ENCODE results near the gene LRRC18. TPM values are rescaled to one million over a fixed set of nuclear protein-coding genes. Genes with fewer than 3 reads are reported as not detected.

The LRRC18 gene
- not detected in 2 replicates for total RNA-seq

GRCh38 chr10:48939790-48940325, at the start of gene LRRC18:
Gene LRRC18, minus strand, starts transcription at chr10:48939840. Its CDS starts 25,685 bp downstream, at chr10:48914155.

Other genes starting within 250 kb of the LRRC18 start
- gene VSTM4, start 175.7 kb upstream of the LRRC18 start, total RNA-seq = not detected in 2 replicates
- not detected in 2 replicates for gene FAM170B, start 194.2 kb upstream of the LRRC18 start, total RNA-seq
- gene TMEM273, start 248.6 kb upstream of the LRRC18 start, total RNA-seq = 0.34 TPM in 1 of 2 replicates, not detected in the other